Progenitor cell of endocrine pancreas (in vitro differentiated cells): Measurements from ENCODE around the gene CDK19. TPM values are rescaled to one million over a fixed set of nuclear protein-coding genes. Genes with fewer than 3 reads are reported as not detected.
A peak's percentile ranks its signal among the peaks of the same experiment; 100 is the strongest.
"Not testable (repeated sequence)": the region's sequence is repeated elsewhere in the genome, so short reads cannot be mapped to it uniquely, and the experiment has no call there.

ENCODE experiments used
- DNase-seq: peaks from one replicate; pipeline ENCODE4 v3.0.0; 2021; ENCODE audit warnings: low spot score; ENCODE audit not compliant: unreplicated experiment
- H3K27ac Mint-ChIP-seq: 2 replicates; pipeline ENCODE4 v1.8.0; 2021; ENCODE audit warnings: mild to moderate bottlenecking, moderate library complexity, mixed read lengths
- H3K27me3 Mint-ChIP-seq: 2 replicates; pipeline ENCODE4 v1.8.0; 2021; ENCODE audit warnings: mixed read lengths
- H3K36me3 Mint-ChIP-seq: 2 replicates; pipeline ENCODE4 v1.8.0; 2022; ENCODE audit warnings: mixed read lengths; ENCODE audit not compliant: insufficient read depth
- H3K4me1 Mint-ChIP-seq: 2 replicates; pipeline ENCODE4 v1.8.0; 2021; ENCODE audit warnings: low read depth, mixed read lengths
- H3K4me3 Mint-ChIP-seq: 2 replicates; pipeline ENCODE4 v1.8.0; 2021; ENCODE audit warnings: low read depth, mild to moderate bottlenecking, moderate library complexity, mixed read lengths
- H3K9me3 Mint-ChIP-seq: 2 replicates; pipeline ENCODE4 v1.8.0; 2021; ENCODE audit warnings: low read depth, mixed read lengths
- total RNA-seq: library from RNA; stranded (reverse); gene quantifications from 2 replicates; pipeline ENCODE4 v1.2.1, GENCODE V29; 2021
- TF ChIP-seq, protein P1 (sequence below): fragments of 200-600 bp; sonication (generic); IDR thresholded peaks from one replicate; pipeline ENCODE4 v1.5.0; 2021; ENCODE audit warnings: antibody characterized with exemption, mild to moderate bottlenecking; ENCODE audit not compliant: unreplicated experiment

The CDK19 gene
- total RNA-seq, 1 donor from 2014 or later: 26.2 TPM

DNA sequence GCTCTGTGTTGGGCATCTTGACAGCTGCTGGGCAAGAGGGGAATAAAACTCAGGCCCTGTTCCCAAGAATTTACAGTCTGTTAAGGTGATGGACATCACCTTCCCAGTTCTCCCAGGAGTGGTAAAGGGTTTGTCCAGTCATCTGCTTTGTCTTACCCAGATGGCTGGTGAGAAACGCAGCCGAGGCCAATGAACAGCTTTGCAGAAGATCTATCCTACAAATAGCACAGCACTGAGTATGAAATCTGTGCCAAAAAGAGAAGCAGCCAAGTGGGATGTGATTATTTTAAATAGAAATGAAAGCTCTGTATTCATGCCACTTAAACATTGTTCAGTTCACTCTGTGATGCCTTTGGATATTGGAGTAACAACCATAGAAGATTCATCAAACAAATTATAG lies 206.2 kb downstream of the CDK19 start:
- H3K4me1 Mint-ChIP-seq: no peaks in the 10 kb centered on the region
- H3K27ac Mint-ChIP-seq: no peak overlapping the region
- peaks cover 9% of the 10 kb centered on the region for H3K36me3 Mint-ChIP-seq
- DNase-seq: no peak
- TF ChIP-seq, protein P1, sequence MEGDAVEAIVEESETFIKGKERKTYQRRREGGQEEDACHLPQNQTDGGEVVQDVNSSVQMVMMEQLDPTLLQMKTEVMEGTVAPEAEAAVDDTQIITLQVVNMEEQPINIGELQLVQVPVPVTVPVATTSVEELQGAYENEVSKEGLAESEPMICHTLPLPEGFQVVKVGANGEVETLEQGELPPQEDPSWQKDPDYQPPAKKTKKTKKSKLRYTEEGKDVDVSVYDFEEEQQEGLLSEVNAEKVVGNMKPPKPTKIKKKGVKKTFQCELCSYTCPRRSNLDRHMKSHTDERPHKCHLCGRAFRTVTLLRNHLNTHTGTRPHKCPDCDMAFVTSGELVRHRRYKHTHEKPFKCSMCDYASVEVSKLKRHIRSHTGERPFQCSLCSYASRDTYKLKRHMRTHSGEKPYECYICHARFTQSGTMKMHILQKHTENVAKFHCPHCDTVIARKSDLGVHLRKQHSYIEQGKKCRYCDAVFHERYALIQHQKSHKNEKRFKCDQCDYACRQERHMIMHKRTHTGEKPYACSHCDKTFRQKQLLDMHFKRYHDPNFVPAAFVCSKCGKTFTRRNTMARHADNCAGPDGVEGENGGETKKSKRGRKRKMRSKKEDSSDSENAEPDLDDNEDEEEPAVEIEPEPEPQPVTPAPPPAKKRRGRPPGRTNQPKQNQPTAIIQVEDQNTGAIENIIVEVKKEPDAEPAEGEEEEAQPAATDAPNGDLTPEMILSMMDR: no peak
- no peaks in the 10 kb centered on the region for H3K27me3 Mint-ChIP-seq
- H3K4me3 Mint-ChIP-seq: no peak overlapping the region
- no peaks in the 10 kb centered on the region for H3K9me3 Mint-ChIP-seq

DNA sequence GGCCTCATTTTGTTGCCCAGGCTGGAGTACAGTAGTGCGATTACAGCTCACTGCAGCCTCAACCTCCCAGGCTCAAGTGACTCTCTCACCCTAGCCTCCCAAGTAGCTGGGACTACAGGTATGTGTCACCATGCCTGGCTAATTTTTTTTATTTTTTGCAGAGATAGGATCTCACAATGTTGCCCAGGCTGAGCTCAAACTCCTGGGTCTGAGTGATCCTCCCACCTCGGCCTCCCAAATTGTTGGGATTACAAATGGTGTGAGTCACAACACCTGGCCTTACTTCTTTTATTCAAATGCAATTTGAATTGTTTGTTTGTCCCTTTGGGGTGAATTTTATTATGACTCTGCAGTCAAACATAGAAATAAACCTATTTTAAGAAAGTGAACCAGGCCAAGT lies 207.1 kb downstream of the CDK19 start:
- TF ChIP-seq, protein P1: no peak
- Mint-ChIP-seq H3K27me3 (no peaks in the 10 kb centered on the region), H3K27ac (no peak overlapping the region), H3K36me3 (peaks cover 7% of the 10 kb centered on the region), H3K4me3 (no peak overlapping the region), H3K9me3 (peaks cover 3% of the 10 kb centered on the region), H3K4me1 (no peaks in the 10 kb centered on the region)
- no peak for DNase-seq

DNA sequence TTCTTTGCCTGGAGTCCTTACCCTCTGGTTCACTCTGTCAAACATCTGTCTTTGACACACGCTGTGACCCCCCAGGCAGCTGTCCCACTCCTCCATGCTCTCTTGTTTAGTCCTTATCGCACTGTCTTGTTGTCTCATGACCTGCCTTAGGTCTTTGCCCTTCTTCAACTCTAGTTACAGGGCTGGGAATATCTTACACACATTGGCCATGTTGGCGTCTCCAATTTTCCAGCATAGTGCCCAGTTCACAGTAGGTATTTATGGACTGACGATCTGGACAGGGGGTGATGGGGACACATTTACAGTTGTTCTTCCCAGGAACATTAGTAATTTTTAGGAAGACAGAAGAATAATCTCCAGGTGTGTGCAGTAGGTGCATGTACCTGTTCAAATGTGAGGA lies 209.1 kb downstream of the CDK19 start:
- peaks cover 3% of the 10 kb centered on the region for H3K9me3 Mint-ChIP-seq
- TF ChIP-seq, protein P1: no peak
- no peak overlapping the region for H3K4me3 Mint-ChIP-seq
- H3K4me1 Mint-ChIP-seq: no peaks in the 10 kb centered on the region
- no peaks in the 10 kb centered on the region for H3K27me3 Mint-ChIP-seq
- no peak for DNase-seq
- H3K27ac Mint-ChIP-seq: no peak overlapping the region
- peaks cover 7% of the 10 kb centered on the region for H3K36me3 Mint-ChIP-seq

DNA sequence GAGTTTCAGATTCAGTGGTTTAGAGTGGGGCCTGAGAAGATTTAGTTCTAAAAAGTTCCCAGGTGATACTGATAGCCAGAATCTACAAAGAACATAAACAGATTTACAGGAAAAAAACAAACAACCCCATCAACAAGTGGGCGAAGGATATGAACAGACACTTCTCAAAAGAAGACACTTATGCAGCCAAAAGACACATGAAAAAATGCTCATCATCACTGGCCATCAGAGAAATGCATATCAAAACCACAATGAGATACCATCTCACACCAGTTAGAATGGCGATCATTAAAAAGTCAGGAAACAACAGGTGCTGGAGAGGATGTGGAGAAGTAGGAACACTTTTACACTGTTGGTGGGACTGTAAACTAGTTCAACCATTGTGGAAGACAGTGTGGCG lies 214.6 kb downstream of the CDK19 start:
- not testable (repeated sequence) for H3K27me3 Mint-ChIP-seq, H3K9me3 Mint-ChIP-seq, H3K4me3 Mint-ChIP-seq, DNase-seq, H3K36me3 Mint-ChIP-seq, H3K4me1 Mint-ChIP-seq, H3K27ac Mint-ChIP-seq

DNA sequence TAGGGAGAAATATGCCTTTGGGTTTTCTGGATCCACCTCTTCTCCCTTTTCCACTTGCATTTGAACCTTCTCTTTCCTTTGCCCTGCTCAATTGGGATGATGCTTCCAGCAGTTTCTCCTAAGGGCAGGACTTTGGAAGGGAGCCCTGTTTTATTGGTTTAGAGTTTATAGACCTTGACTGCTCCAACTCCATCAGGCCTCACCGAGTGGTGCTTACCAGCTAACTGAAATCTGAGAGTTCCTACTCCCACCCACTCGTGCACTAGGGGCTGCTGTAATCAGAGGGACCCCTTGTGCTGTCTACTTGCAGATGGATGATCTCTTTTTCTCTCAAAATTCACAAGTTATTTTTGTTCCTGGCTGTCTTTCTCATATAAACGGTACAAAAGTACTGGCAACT lies 217.5 kb downstream of the CDK19 start:
- peaks cover 8% of the 10 kb centered on the region for H3K36me3 Mint-ChIP-seq
- no peak for DNase-seq
- no peaks in the 10 kb centered on the region for H3K27me3 Mint-ChIP-seq
- peaks cover 12% of the 10 kb centered on the region for H3K4me1 Mint-ChIP-seq
- TF ChIP-seq, protein P1: no peak
- H3K27ac Mint-ChIP-seq: peak overlapping the region; percentile 15
- peaks cover 5% of the 10 kb centered on the region for H3K9me3 Mint-ChIP-seq
- no peak overlapping the region for H3K4me3 Mint-ChIP-seq

DNA sequence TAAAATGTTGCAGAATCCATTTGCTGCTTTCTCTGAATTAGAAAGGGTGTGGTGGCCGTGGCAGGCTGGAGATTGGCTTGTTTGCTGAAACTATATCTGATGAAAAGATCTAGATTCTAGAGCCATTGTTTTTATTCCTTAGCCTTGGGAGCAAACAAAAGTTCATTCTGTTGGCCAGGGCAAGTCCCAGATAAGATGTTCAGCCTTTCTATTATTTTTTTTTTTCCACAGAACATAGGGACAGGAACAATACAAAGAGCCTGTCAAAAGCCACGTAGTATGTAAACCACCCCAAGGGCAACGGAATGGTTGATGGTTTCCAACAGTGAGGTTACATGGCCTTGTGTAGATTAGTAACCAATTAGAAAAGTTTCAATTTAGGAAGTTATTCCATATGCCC lies 218.9 kb downstream of the CDK19 start:
- Mint-ChIP-seq H3K27me3 (no peaks in the 10 kb centered on the region), H3K4me1 (peaks cover 15% of the 10 kb centered on the region), H3K36me3 (peaks cover 8% of the 10 kb centered on the region), H3K4me3 (no peak overlapping the region), H3K27ac (peak overlapping the region; percentile 23), H3K9me3 (peaks cover 5% of the 10 kb centered on the region)
- DNase-seq: no peak
- TF ChIP-seq, protein P1: no peak
